ENCODE results near the gene ARTN. TPM values are rescaled to one million over a fixed set of nuclear protein-coding genes. Genes with fewer than 3 reads are reported as not detected.

Gene ARTN
- total RNA-seq, 1 donor from 2014 or later, result 0.89 TPM

GRCh38 chr1:43946236-43947060 is 12.8 kb downstream of the ARTN start, which contains the start of gene IPO13:
IPO13 (plus strand) TSS chr1:43946950; CDS start chr1:43947601, 651 bp downstream.
- no peaks in the 10 kb centered on the region for H3K9me3 Mint-ChIP-seq
- peak; percentile 95 for DNase-seq (ENCODE audit: low read depth, low spot score)
- H3K36me3 Mint-ChIP-seq (ENCODE audit: low read depth), result peaks cover 4% of the 10 kb centered on the region
- peak within 1 kb of the TSS; percentile 86 for H3K4me3 Mint-ChIP-seq
- no peaks in the 10 kb centered on the region for H3K27me3 Mint-ChIP-seq (ENCODE audit: low read depth)
- peak within 1 kb of the TSS; percentile 99 for H3K27ac Mint-ChIP-seq (ENCODE audit: unreplicated experiment)
- H3K4me1 Mint-ChIP-seq, result peaks cover 33% of the 10 kb centered on the region
- peak; percentile 73 for TF ChIP-seq CTCF (conservative IDR thresholded peaks at IDR 0.05)

GRCh38 chr1:43947061-43947873 is 13.7 kb downstream of the ARTN start:
- Mint-ChIP-seq H3K36me3 (ENCODE audit: low read depth) (peaks cover 4% of the 10 kb centered on the region), H3K9me3 (no peaks in the 10 kb centered on the region), H3K27me3 (ENCODE audit: low read depth) (no peaks in the 10 kb centered on the region), H3K27ac (ENCODE audit: unreplicated experiment) (peak overlapping the region; percentile 99), H3K4me3 (peak overlapping the region; percentile 86), H3K4me1 (peaks cover 33% of the 10 kb centered on the region)
- TF ChIP-seq CTCF (conservative IDR thresholded peaks at IDR 0.05), result no peak
- no peak for DNase-seq (ENCODE audit: low read depth, low spot score)

- Mint-ChIP-seq H3K27me3 (ENCODE audit: low read depth) (no peaks in the 10 kb centered on the region), H3K36me3 (ENCODE audit: low read depth) (peaks cover 4% of the 10 kb centered on the region), H3K27ac (ENCODE audit: unreplicated experiment) (peak overlapping the region; percentile 77), H3K4me1 (peaks cover 33% of the 10 kb centered on the region), H3K9me3 (no peaks in the 10 kb centered on the region), H3K4me3 (peak overlapping the region; percentile 86)
- TF ChIP-seq CTCF (conservative IDR thresholded peaks at IDR 0.05), result no peak
- DNase-seq (ENCODE audit: low read depth, low spot score), result no peak
Measured at GRCh38 chr1:43947874-43948437, 14.4 kb downstream of the ARTN start.

- H3K4me1 Mint-ChIP-seq, result peaks cover 33% of the 10 kb centered on the region
- H3K27me3 Mint-ChIP-seq (ENCODE audit: low read depth), result no peaks in the 10 kb centered on the region
- peaks cover 4% of the 10 kb centered on the region for H3K36me3 Mint-ChIP-seq (ENCODE audit: low read depth)
- H3K4me3 Mint-ChIP-seq, result peak overlapping the region; percentile 86
- no peaks in the 10 kb centered on the region for H3K9me3 Mint-ChIP-seq
- H3K27ac Mint-ChIP-seq (ENCODE audit: unreplicated experiment), result no peak overlapping the region
- TF ChIP-seq CTCF (conservative IDR thresholded peaks at IDR 0.05), result no peak
- no peak for DNase-seq (ENCODE audit: low read depth, low spot score)
Measured at GRCh38 chr1:43949678-43950077, 16.1 kb downstream of the ARTN start.

All from neural crest cell (in vitro differentiated cells).